OCI-M2 (cell line): ENCODE data around the gene IL22RA1.

ENCODE experiments used
- DNase-seq: peaks from one replicate; lab custom pipeline; 2025; ENCODE audit not compliant: unreplicated experiment; lab: John Stamatoyannopoulos, UW

The IL22RA1 gene

GRCh38 chr1:24117722-24118409 is 25.1 kb downstream of the IL22RA1 start:
- DNase-seq: no peak

DNA sequence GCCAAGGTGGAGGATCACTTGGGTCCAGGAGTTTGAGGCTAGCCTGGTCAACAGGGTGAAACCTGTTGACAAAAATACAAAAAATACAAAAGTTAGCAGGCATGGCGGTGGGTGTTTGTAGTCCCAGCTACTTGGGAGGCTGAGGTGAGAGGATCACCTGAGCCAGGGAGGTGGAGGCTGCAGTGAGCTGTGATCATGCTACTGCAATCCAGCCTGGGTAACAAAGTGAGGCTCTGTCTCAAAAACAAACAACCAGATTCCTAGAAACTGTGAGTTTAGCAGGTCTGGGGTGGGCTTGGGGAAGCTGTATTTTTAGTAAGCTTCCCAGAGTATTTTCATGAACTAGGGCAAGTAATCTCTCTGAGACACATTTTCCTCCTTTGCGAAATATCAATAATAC is 25.8 kb downstream of the IL22RA1 start:
- no peak for DNase-seq

GRCh38 chr1:24114753-24115152 is 28.2 kb downstream of the IL22RA1 start:
- DNase-seq: no peak

GRCh38 chr1:24113641-24114033 is 29.3 kb downstream of the IL22RA1 start:
- no peak for DNase-seq

- no peak for DNase-seq
These were observed 30.8 kb downstream of the IL22RA1 start, which contains the start of gene MYOM3 for GRCh38 chr1:24111996-24112779. MYOM3 (minus strand) TSS chr1:24112135; CDS start chr1:24108636, 3,499 bp downstream.

DNA sequence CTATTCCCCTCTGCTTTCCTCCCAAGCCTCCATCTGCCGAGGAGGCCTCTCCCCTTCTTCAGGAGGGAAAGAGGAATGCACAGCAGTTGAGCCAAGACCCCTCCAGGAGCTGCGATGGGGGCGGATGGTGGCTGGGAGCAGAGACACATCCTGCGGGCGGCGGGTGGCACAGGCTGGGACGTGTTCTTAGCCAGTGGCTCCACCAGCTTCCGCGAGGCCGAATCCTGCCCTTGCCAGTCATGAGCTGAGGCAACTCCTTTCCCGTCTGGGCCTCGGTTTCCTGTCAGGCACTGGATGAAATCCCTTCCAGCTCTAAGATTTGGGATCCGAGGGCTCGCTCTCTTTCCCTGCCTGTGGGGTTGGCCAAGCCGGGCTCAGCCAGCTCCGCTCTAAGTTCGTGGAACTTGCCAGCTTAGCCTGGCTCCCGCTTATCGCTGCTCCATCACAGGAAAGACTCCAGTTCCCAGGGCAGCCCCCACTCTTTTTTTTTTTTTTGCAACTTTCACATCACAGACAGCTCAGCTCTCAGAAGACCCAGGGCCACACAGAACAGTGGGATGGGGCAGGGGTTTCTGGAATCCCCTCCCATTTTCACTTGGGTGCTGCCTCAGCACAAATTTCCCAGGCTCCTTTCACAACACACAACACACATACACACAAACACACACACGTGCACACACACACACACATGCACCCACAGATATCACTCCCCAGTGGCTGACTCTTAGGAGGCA is 31.5 kb downstream of the IL22RA1 start:
- DNase-seq: no peak

- no peak for DNase-seq
These were observed 32.2 kb downstream of the IL22RA1 start for GRCh38 chr1:24110642-24111261.

DNA sequence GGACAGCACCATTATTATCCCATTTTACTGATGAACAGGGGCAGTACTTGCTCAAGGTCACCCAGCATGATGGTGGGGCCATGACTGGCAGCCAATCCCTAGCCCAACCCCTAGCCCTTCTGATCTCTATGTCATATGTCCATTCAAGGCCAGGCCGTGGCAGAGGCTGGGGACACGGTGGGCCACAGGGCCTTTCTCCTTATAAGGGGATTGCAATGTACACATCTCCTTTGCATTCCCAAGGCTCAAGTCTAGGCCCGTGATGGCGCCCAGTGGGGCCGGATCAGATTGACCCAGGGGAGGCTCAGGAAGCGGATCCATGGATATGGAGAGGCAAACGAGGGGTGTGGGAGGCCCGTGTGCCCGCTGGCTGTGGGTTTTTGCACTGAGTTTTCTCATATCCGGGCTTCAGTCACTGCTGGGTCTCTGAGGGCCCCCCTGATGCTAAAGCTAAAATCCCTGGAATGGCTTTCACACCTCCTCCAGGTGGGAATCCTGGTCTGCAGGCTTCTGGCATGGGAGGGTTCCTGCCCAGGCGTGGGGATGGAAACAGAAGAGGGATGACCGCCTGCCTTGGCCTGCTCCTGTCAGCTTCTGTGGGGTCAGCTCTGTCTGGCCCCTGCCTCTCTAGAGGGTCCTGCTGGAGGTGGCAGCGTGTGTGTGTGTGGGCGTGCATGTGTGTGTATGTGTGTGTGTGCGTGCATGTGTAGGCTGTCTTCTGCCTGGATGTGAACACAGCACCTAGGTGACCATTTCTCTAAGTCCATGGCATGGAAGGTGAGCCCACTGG is 33.1 kb downstream of the IL22RA1 start:
- DNase-seq: no peak

- DNase-seq: no peak
These were observed 33.8 kb downstream of the IL22RA1 start for GRCh38 chr1:24109166-24109483.

GRCh38 chr1:24108334-24109165 is 34.4 kb downstream of the IL22RA1 start:
- no peak for DNase-seq

GRCh38 chr1:24107462-24108138 is 35.3 kb downstream of the IL22RA1 start:
- no peak for DNase-seq

DNA sequence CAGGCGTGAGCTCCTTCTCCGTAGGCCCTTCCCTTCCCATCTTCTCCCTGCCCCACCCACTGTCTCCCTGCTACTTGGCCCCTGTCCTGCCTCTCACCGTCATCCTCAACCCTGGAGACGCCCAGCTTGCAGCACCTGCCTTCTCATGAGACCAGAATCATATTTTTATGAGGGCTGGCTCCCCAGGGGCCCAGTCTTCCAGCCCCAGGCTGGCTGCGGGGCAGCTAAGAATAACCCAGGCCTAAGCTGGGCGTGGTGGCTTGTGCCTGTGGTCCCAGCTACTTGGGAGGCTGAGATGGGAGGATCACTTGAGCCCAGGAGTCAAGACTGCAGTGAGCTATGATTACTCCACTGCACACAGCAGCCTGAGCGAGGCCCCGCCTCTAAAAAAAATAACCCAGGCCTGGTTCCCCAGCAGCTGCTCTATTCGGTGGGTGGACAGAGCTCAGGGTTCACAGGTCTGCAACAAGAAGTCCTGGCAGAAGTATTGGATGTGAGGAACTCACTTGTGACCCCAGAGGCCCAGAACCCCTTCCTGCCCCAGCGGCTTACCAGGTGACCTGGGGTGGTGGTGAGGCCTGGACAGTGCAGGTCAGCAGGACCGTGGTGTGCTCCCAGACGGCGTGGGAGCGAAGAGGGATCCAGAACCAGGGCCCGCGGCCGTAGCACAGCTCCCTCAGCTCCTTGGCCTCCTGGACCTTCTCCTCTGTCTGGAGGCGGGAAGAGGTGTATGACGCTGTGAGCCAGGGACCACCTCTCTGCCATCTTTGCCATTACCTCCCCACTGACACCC is 37.4 kb downstream of the IL22RA1 start:
- no peak for DNase-seq

- no peak for DNase-seq
These were observed 38.1 kb downstream of the IL22RA1 start for GRCh38 chr1:24104854-24105253.

DNA sequence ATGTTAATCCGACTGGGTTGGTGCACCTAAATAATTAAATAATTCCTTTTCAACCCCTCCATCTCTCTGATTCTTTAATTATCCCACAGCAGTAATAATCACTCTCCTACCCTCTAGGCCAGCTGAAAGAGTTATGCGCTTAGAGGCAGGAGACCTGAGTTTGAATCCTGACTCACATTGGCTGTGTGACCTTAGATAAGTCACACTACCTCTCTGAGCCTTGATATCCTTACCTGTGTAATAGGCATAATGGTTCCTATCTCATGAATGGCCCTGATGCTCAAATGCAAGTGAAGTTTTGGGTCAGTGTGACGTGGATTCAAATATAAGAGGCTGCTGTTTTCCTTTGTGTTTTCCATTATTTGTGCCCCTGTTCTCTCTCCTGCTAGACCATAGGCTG is 39.1 kb downstream of the IL22RA1 start:
- DNase-seq: no peak

DNA sequence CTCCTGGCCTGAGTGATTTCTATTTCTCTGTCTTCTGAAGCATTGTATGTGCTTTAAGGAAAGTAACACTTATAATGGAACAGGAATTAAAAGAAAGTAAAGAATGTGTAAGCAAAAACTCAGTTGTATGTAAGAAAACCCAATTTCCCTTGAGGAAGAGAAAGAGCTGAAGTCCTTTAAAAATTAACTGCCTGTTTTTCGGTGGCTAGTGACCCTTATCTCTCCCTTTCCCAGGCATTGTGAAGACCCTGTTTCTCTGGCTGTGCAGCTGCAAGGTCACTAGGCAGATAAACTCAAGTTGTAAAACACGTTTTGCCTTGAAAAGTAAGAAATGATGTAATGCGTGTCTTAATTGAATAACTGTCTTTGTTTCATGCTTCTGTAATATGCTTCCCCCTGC is 39.5 kb downstream of the IL22RA1 start:
- DNase-seq: no peak

DNA sequence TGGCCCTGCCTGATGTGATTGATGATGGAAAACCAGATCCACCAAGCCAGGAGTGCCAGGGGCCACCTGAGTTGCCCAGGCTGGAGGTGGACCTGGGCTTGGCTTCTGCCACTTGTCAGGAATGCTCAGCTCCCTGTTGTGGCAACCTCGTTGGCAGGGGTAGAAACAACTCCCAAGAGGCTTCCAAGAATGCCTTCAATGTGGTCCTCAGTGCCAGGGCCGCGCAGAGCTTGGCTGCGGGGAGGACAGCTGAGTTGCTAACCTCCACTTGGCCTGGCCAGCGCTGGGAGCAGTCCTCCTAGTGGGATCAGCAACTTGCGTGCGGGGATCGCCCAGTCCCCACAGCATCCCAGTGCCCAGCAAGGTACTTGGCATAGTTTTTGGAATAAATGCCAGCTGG is 40.0 kb downstream of the IL22RA1 start:
- DNase-seq: no peak

GRCh38 chr1:24101796-24102586 is 40.9 kb downstream of the IL22RA1 start:
- DNase-seq: no peak
